Retinal pigment epithelial cell (primary cell): ENCODE measurements around the gene LINC00305.

Source experiments
- DNase-seq: peaks from one replicate; pipeline ENCODE4 v3.0.0-alpha.2; 2010; ENCODE audit warnings: low read depth
- H3K4me3 ChIP-seq: 2 replicates; pipeline ENCODE4 v1.5.1; 2011; ENCODE audit warnings: mild to moderate bottlenecking, low read length, control low read depth, moderate library complexity
- CTCF ChIP-seq: conservative IDR thresholded peaks from 2 replicates; pipeline ENCODE4 v1.5.1; 2011; ENCODE audit warnings: low read depth, low read length, control low read depth, inconsistent platforms

The LINC00305 gene

DNA sequence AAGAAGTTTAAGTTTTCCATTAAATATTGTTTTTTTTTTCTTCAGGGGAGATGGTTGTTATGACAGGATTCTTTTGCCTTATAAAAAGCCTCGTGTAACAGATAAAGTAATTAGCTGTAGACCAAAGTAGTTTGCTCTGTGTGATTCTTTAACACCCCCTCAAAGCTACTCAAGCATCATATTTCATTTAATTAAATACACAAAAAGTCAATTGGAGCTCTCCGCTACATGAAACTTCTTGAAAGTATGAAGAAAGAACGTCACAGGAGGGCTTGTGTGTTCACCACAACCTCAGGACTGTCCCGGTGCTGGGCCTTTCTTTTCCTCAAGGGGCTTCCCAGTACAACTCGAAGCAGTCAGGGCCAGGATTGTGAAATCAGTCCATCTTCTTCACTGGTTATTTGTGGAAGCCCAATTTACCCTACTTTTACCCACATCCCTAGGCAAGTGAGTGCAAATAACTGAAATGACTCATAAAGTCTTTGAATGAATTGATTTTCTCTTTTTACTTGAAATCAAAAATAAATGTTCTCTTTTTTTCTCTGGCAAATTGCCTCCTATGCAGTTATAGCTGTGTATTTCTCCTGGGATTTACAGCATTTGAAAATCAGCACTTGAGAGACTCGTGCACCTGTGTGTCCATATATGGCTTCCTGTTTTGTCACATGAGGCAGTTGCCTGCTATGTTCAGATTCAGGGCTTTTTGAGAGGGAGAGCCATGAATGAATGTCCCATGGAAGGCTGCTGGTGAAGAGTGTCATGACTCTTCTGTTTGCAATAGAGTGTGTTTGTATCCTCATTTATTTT lies 48.6 kb downstream of the LINC00305 start:
- no peak for TF ChIP-seq CTCF
- DNase-seq: no peak
- no peak overlapping the region for H3K4me3 ChIP-seq

DNA sequence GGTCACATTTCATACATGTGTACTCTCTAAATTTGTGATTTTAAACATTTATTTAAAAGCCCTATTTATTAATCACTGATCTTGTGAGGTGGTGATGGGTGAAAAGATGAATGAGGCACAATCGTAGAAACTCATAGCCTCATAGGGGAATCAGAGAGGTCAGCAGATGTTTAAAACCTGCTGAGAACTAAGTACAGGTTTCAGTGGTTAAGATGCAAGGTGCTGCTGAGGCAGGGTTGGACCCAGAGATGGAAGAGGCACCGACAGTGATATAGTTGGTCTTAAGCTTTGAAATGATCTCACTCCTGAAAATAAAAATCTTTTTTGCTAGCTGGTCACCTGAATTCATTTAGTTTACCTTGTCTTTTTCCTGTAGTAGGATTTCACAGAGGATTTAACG lies 49.6 kb downstream of the LINC00305 start:
- no peak for TF ChIP-seq CTCF
- H3K4me3 ChIP-seq: no peak overlapping the region
- DNase-seq: no peak

GRCh38 chr18:64097497-64097896 lies 51.4 kb downstream of the LINC00305 start:
- H3K4me3 ChIP-seq: no peak overlapping the region
- DNase-seq: no peak
- peak; percentile 31 for TF ChIP-seq CTCF

DNA sequence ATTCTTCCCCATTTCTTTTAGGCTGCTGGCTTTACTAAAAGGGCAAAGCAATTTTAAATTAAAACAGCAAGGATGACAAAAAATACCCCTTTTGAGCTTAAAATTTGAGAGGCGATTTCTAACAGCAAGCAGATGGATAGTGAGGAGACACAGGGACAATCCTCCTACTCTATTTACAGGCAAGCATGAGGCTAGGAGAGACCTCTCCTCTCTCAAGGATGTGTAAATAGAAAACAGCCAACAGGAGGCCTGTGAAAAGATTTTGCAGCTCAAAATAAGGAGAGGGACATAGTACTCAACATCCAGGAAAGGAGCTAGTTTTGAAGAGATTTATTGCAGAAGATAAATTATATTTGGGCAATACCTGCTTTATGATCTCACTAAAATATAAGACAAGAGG lies 53.8 kb downstream of the LINC00305 start:
- TF ChIP-seq CTCF: no peak
- H3K4me3 ChIP-seq: no peak overlapping the region
- no peak for DNase-seq

- DNase-seq: no peak
- no peak for TF ChIP-seq CTCF
- no peak overlapping the region for H3K4me3 ChIP-seq
These were observed 54.7 kb downstream of the LINC00305 start for GRCh38 chr18:64094210-64094609.

- DNase-seq: no peak
- no peak for TF ChIP-seq CTCF
- H3K4me3 ChIP-seq: no peak overlapping the region
These were observed 57.4 kb downstream of the LINC00305 start for GRCh38 chr18:64091526-64091925.

DNA sequence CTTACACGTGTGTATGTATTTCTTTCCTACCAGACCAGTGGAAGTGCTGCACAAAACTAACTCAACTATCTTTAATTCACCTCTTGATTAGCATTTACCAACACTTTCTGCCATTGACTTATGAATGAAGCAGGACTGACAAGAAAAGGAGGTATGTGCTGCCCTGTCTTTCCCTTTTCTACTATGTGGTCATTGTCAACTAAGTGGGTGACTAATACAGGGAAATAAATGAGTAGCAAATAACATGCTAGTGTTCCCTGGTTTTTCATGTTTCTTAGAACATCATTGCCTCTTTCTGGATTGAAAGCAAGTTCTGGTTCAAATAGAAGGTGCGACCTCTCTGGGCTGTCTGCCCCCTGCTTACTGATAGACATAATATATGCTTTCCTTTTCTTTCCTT lies 58.0 kb downstream of the LINC00305 start:
- DNase-seq: no peak
- no peak for TF ChIP-seq CTCF
- H3K4me3 ChIP-seq: no peak overlapping the region
